PFSK-1 (cell line): ENCODE measurements around the gene FANCG.

Experiments used
- FOXP2 ChIP-seq: optimal IDR thresholded peaks from 2 replicates; pipeline ENCODE3; 2011; ENCODE audit warnings: borderline replicate concordance, control low read depth, inconsistent platforms; ENCODE audit not compliant: insufficient read depth; ENCODE audit errors: extremely low read length, extremely low read depth
- POLR2AphosphoS5 ChIP-seq: IDR thresholded peaks from 2 replicates; pipeline ENCODE4 v1.6.1; 2012; ENCODE audit warnings: low read depth, mild to moderate bottlenecking, control low read depth, low read length, moderate library complexity
- REST ChIP-seq, 2 experiments: IDR thresholded peaks; 2 replicates each; pipeline versions ENCODE4 v1.6.1 to v1.8.0; 2011 to 2012; ENCODE audit warnings: low read depth in 2 of 2, low read length in 2 of 2, control low read depth in 1 of 2, inconsistent platforms in 1 of 2, mild to moderate bottlenecking in 1 of 2, moderate library complexity in 1 of 2; ENCODE audit not compliant: insufficient read depth in 1 of 2
- SIN3A ChIP-seq: IDR thresholded peaks from 2 replicates; pipeline ENCODE4 v1.6.1; 2012; ENCODE audit warnings: mild to moderate bottlenecking, low read length, moderate library complexity, borderline replicate concordance; ENCODE audit not compliant: insufficient read depth
- TAF1 ChIP-seq: IDR thresholded peaks from 2 replicates; pipeline ENCODE4 v1.6.1; 2012; ENCODE audit warnings: low read length, control low read depth, borderline replicate concordance; ENCODE audit not compliant: insufficient read depth

FANCG gene

DNA sequence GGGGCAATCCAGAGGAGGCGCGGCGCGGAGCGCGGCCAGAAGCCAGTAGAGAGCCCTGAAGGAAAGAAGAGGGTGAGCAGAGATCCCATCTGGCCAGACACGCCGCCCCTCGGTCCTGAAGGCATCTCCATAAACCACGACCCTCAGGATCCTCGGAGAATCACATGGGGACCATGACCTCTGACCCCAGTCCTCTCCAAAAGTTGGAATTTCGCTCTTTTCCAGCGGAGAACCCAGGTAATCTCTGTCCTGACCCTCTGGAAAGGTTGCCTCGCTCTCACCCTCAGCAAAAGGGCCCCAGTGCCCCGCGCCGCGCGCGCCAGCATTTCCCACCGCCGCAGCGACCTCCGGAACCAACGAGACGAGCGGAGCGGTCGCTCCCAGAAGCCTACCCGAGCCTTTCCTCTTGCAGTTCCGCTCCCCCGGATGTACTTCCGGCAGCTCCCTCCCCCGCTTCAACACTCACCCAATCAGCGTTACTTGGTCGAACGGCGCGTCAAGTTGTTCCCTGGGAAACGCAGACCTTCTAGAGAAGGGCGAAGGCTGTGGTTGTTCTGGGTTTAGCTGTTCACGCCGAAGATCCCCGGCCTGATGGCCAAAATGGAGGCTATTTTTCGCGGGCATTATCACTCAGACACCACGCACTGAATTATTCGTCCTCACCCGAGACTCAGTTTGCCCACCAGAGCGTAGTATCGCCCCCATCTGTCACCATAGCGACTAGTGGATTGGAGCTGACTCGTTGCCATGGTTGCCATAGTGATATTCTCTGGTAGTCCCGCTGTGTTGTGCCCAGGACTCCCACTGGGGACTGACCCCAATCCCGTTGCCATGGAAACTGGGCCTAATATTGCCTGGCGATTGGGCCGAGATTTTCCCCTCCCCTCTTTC lies 23.3 kb upstream of the FANCG start, which contains the start of gene STOML2:
STOML2 (minus strand) TSS at position 363 of the 891 bp plus-strand sequence; CDS start at position 326, 37 bp downstream.
- TF ChIP-seq REST (IDR thresholded peaks at IDR 0.05; ENCODE audit: insufficient read depth in 1 of 2, low read depth in 2 of 2, low read length in 2 of 2) (no peak), SIN3A (peak; percentile 92; the same call in 1 of the 2 replicates), POLR2AphosphoS5 (peak; percentile 84), FOXP2 (peak; percentile 63), TAF1 (peak; percentile 91; the same call in 1 of the 2 replicates)

DNA sequence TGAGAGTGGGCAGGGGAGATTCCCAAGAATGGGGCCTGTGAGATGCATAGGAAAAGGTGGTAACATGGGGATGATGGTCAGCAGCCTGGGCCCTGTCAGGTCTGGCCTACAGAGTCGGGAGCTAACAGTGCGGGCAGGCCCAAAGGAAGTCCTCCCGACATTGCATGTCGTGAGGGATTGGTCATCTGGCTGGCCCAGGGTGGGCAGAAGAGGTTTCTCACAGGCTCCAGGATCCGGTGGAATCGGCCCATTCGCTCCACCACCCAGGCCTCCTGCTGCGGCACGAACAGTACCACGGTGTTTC lies 22.7 kb upstream of the FANCG start:
- TF ChIP-seq SIN3A (no peak), POLR2AphosphoS5 (no peak), REST (IDR thresholded peaks at IDR 0.05; ENCODE audit: insufficient read depth in 1 of 2, low read depth in 2 of 2, low read length in 2 of 2) (no peak), FOXP2 (no peak), TAF1 (no peak)

GRCh38 chr9:35097573-35097972 lies 17.8 kb upstream of the FANCG start:
- TF ChIP-seq SIN3A (no peak), REST (IDR thresholded peaks at IDR 0.05; ENCODE audit: insufficient read depth in 1 of 2, low read depth in 2 of 2, low read length in 2 of 2) (no peak), POLR2AphosphoS5 (no peak), TAF1 (no peak), FOXP2 (no peak)

DNA sequence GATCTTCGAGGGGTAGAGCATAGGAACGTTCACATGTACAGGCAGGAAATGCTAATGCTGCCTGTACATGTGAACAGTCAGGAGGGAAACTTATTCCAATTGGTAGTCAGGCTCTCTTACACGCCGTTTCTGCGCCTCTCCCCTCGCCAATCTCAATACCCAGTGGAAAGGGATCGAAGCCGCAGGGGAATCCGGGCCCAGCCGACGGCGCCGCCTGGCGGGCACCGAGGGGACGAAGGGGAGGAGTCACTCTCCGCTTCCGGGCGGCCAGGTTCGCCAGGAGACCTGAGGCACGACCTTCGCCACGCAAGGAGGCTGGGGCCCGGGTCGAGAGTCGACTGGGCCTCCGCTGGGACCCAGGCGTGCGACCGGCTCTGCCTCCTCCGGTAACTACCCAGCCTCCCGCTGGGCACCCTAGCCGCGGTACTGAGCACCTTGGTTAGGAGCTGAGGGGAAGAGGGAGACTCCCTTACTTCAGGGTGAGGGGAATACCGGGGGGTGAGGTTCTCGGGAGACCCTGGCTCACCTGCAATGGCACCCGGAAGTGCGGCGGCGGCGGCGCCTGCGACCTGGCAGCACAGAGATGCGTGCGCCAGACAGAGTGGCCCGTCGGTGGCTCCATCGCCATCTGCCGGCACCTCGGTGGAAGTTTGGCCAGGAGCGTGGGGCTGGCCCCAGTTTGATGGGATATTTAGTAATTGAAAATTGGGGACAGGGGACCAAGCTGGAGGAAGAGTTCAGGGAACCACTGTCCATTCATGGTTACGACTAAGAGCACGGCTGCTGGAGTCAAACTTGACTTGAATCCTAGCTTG lies 16.5 kb upstream of the FANCG start, which contains the start of gene PIGO:
PIGO (minus strand) TSS at position 557 of the 815 bp plus-strand sequence. CDS start 1,026 bp downstream, outside the sequence.
- TF ChIP-seq TAF1 (no peak), POLR2AphosphoS5 (peak; percentile 75), FOXP2 (peak; percentile 69), SIN3A (no peak), REST (IDR thresholded peaks at IDR 0.05; ENCODE audit: insufficient read depth in 1 of 2, low read depth in 2 of 2, low read length in 2 of 2) (peak in 1 of 2 experiments; percentile 9; a peak in 1 of 4 replicates)
